Measurements from ENCODE around the gene AGBL4. TPM values are rescaled to one million over a fixed set of nuclear protein-coding genes. Genes with fewer than 3 reads are reported as not detected.

AGBL4 gene
- total and polyA plus RNA-seq, 7 donors: 0.01 to 0.05 TPM; not detected in 5

- H3K36me3 ChIP-seq (ENCODE audit: insufficient read depth in 1 of 2, low read depth in 1 of 2): no peaks in the 10 kb centered on the region
- 76 to 80% (median 78%) methylated on average over 1 of the region's 1 CpG for WGBS, 3 donors
- no peak overlapping the region for H3K27ac ChIP-seq
- H3K27me3 ChIP-seq (ENCODE audit: insufficient read depth in 3 of 3, low read length in 2 of 3): peaks cover 0 to 5% (median 0%) of the 10 kb centered on the region in 3 donors
- ATAC-seq (no peak), DNase-seq (no peak)
- TF ChIP-seq, protein P1, sequence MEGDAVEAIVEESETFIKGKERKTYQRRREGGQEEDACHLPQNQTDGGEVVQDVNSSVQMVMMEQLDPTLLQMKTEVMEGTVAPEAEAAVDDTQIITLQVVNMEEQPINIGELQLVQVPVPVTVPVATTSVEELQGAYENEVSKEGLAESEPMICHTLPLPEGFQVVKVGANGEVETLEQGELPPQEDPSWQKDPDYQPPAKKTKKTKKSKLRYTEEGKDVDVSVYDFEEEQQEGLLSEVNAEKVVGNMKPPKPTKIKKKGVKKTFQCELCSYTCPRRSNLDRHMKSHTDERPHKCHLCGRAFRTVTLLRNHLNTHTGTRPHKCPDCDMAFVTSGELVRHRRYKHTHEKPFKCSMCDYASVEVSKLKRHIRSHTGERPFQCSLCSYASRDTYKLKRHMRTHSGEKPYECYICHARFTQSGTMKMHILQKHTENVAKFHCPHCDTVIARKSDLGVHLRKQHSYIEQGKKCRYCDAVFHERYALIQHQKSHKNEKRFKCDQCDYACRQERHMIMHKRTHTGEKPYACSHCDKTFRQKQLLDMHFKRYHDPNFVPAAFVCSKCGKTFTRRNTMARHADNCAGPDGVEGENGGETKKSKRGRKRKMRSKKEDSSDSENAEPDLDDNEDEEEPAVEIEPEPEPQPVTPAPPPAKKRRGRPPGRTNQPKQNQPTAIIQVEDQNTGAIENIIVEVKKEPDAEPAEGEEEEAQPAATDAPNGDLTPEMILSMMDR (IDR thresholded peaks at IDR 0.05): no peak
- H3K9me3 ChIP-seq: no peaks in the 10 kb centered on the region
- no peak overlapping the region for H3K4me3 ChIP-seq
- intact Hi-C loops (cut with DNase I): no loop called here
- H3K4me1 ChIP-seq: no peaks in the 10 kb centered on the region
Measured at GRCh38 chr1:48903291-48903690, 1120.5 kb downstream of the AGBL4 start.

DNA sequence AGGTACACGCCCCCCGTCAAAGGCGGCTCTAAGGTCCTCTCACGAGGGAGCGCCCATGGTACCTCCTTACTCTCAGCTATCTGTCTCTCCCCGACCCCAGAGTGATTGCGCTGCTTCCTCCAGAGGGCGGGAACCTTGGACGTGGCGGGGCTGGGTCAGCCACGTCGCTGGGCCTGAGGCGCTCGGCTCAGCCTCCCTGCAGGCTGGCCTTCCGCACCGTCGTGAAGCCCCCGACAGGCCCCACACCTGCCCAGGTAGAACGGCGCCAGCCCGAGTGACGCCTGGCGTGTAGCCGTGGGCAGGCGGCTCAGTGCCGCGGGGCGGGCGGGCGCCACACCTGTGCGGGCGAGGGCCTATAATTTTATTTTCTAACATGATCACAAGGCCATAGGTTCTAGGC lies 1124.9 kb downstream of the AGBL4 start:
- WGBS, 3 donors: 79 to 85% (median 81%) methylated on average over 32 of the region's 32 CpGs
- TF ChIP-seq, protein P1 (IDR thresholded peaks at IDR 0.05): no peak
- no peak for ATAC-seq

GRCh38 chr1:48889615-48890014 lies 1134.1 kb downstream of the AGBL4 start:
- Histone ChIP-seq H3K27ac (no peak overlapping the region), H3K4me1 (no peaks in the 10 kb centered on the region), H3K36me3 (ENCODE audit: insufficient read depth in 1 of 2, low read depth in 1 of 2) (no peaks in the 10 kb centered on the region), H3K27me3 (ENCODE audit: insufficient read depth in 3 of 3, low read length in 2 of 3) (no peaks in the 10 kb centered on the region), H3K4me3 (no peak overlapping the region), H3K9me3 (no peaks in the 10 kb centered on the region)
- TF ChIP-seq, protein P1 (IDR thresholded peaks at IDR 0.05): no peak
- no peak for ATAC-seq
- DNase-seq: no peak
- intact Hi-C loops (cut with DNase I): no loop called here
- 53 to 66% (median 61%) methylated on average over 3 of the region's 3 CpGs for WGBS, 3 donors

More for the DNA sequence above, 1124.9 kb downstream of the AGBL4 start:
- Histone ChIP-seq H3K4me1 (no peaks in the 10 kb centered on the region), H3K9me3 (no peaks in the 10 kb centered on the region), H3K27ac (no peak overlapping the region), H3K36me3 (ENCODE audit: insufficient read depth in 1 of 2, low read depth in 1 of 2) (no peaks in the 10 kb centered on the region), H3K4me3 (no peak overlapping the region), H3K27me3 (ENCODE audit: insufficient read depth in 3 of 3, low read length in 2 of 3) (peaks cover 0 to 5% (median 0%) of the 10 kb centered on the region in 3 donors)
- DNase-seq: no peak
- intact Hi-C loops (cut with DNase I): no loop called here

GRCh38 chr1:48889082-48889481 lies 1134.7 kb downstream of the AGBL4 start:
- Histone ChIP-seq H3K9me3 (no peaks in the 10 kb centered on the region), H3K4me1 (no peaks in the 10 kb centered on the region), H3K27ac (no peak overlapping the region), H3K27me3 (ENCODE audit: insufficient read depth in 3 of 3, low read length in 2 of 3) (no peaks in the 10 kb centered on the region), H3K36me3 (ENCODE audit: insufficient read depth in 1 of 2, low read depth in 1 of 2) (no peaks in the 10 kb centered on the region), H3K4me3 (no peak overlapping the region)
- 74 to 85% (median 80%) methylated on average over 4 of the region's 4 CpGs for WGBS, 3 donors
- no peak for DNase-seq
- intact Hi-C loops (cut with DNase I): no loop called here
- TF ChIP-seq, protein P1 (IDR thresholded peaks at IDR 0.05): no peak
- no peak for ATAC-seq

- H3K4me1 ChIP-seq: no peaks in the 10 kb centered on the region
- H3K36me3 ChIP-seq (ENCODE audit: insufficient read depth in 1 of 2, low read depth in 1 of 2): no peaks in the 10 kb centered on the region
- no peaks in the 10 kb centered on the region for H3K27me3 ChIP-seq (ENCODE audit: insufficient read depth in 3 of 3, low read length in 2 of 3)
- intact Hi-C loops (cut with DNase I): no loop called here
- ATAC-seq (no peak), DNase-seq (no peak)
- no peak overlapping the region for H3K4me3 ChIP-seq
- no peaks in the 10 kb centered on the region for H3K9me3 ChIP-seq
- TF ChIP-seq, protein P1 (IDR thresholded peaks at IDR 0.05): no peak
- no peak overlapping the region for H3K27ac ChIP-seq
Measured at GRCh38 chr1:48887796-48888195, 1136.0 kb downstream of the AGBL4 start.

All from psoas muscle (tissue), 8 donors.